ENCODE data around the gene SYCE3.
"Not testable (repeated sequence)": the region's sequence is repeated elsewhere in the genome, so short reads cannot be mapped to it uniquely, and the experiment has no call there.

Gene SYCE3

GRCh38 chr22:50548921-50549790, 13.6 kb downstream of the SYCE3 start:
- DNase-seq (ENCODE audit: low read depth): no peak

GRCh38 chr22:50548040-50548920, 14.4 kb downstream of the SYCE3 start:
- DNase-seq (ENCODE audit: low read depth): no peak

GRCh38 chr22:50547263-50547985, 15.3 kb downstream of the SYCE3 start:
- DNase-seq (ENCODE audit: low read depth): no peak

- DNase-seq (ENCODE audit: low read depth): no peak
These were observed 16.1 kb downstream of the SYCE3 start for GRCh38 chr22:50546326-50547262.

GRCh38 chr22:50545522-50546325, 17.0 kb downstream of the SYCE3 start, which contains the start of gene KLHDC7B:
Gene KLHDC7B (plus strand): TSS chr22:50545899. CDS start chr22:50546244, 345 bp downstream.
- no peak for DNase-seq (ENCODE audit: low read depth)

- DNase-seq (ENCODE audit: low read depth): no peak
These were observed 17.9 kb downstream of the SYCE3 start for GRCh38 chr22:50544746-50545253.

- DNase-seq (ENCODE audit: low read depth): no peak
These were observed 18.5 kb downstream of the SYCE3 start for GRCh38 chr22:50544078-50544745.

- DNase-seq (ENCODE audit: low read depth): no peak
These were observed 20.2 kb downstream of the SYCE3 start for GRCh38 chr22:50542416-50542927.

- peak; percentile 87 for DNase-seq (ENCODE audit: low read depth)
These were observed 21.1 kb downstream of the SYCE3 start for GRCh38 chr22:50541667-50542026.

- no peak for DNase-seq (ENCODE audit: low read depth)
These were observed 22.3 kb downstream of the SYCE3 start for GRCh38 chr22:50540381-50540780.

GRCh38 chr22:50537765-50538164, 25.0 kb downstream of the SYCE3 start:
- no peak for DNase-seq (ENCODE audit: low read depth)

- DNase-seq (ENCODE audit: low read depth): no peak
These were observed 26.5 kb downstream of the SYCE3 start for GRCh38 chr22:50536226-50536625.

GRCh38 chr22:50535113-50535512, 27.6 kb downstream of the SYCE3 start:
- DNase-seq (ENCODE audit: low read depth): no peak

GRCh38 chr22:50533856-50534711, 28.6 kb downstream of the SYCE3 start:
- not testable (repeated sequence) for DNase-seq (ENCODE audit: low read depth)

- DNase-seq (ENCODE audit: low read depth): no peak
These were observed 29.6 kb downstream of the SYCE3 start for GRCh38 chr22:50532824-50533796.

- no peak for DNase-seq (ENCODE audit: low read depth)
These were observed 30.6 kb downstream of the SYCE3 start for GRCh38 chr22:50531962-50532674.

Data from GM04503 (cell line).